Measurements from ENCODE around the gene SARDH.

Gene SARDH

DNA sequence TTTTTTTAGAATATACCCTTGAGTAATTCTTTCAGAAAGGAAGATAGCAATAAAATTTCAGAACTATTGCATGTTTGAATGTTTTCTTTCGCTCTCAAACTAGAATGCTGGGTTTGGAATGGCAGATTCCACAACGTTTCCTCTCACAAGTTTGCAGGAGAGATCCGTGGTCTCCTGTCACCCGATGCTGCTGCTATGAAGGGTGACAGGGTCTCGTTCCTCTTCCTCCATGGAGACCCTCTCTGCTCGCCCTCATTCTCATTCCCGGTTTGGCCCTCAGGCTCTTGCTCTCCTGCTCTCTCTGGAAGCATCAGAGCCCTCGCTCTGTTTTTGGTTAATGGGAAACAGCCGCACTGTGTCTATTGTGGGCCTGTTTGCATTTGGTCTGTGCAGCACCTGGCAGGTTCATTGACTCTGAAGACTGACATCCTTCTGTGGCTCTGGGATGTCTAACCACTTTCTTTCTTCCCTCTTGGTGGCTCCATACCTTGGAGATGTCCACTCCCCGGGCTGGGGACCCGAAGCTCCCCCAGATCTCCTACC lies 116.4 kb downstream of the SARDH start:
- DNase-seq, result no peak

DNA sequence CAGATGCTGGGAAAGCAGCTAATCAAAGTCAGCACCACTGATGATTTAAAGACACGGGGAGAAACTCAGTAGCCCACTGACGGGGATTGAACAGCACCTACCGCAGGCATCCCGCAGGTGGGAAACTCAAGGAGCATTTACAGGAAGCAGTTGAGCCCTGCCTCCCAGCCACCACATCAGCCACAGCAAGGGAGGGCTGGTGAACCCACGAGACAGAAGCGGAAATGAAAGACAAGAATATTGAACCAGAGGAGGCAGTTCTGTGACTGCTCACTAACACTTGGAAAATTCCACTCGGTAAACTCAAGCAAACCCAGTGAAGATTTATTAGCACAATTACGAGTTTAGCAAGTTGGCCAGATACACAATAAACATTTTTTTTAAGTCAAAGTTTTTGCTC lies 118.4 kb downstream of the SARDH start:
- DNase-seq, result peak in 2 of 4 experiments; percentile 14 to 40

DNA sequence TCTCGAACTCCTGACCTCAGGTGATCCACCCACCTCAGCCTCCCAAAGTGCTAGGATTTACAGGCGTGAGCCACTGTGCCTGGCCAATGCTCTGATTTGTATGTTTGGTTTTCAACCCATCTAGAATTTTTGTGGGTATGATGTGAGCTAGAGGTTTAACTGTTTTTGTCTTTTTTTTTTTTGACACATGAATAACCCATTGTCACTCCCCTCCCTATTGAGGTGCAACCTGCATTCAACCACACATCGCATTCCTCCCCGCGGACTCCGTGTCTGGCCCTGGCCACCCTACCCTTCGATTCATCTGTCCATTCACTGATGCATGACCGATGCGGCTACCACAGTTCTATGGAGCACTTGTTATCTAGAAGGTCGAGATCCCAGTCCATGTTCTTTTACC lies 119.4 kb downstream of the SARDH start:
- DNase-seq, result no peak

DNA sequence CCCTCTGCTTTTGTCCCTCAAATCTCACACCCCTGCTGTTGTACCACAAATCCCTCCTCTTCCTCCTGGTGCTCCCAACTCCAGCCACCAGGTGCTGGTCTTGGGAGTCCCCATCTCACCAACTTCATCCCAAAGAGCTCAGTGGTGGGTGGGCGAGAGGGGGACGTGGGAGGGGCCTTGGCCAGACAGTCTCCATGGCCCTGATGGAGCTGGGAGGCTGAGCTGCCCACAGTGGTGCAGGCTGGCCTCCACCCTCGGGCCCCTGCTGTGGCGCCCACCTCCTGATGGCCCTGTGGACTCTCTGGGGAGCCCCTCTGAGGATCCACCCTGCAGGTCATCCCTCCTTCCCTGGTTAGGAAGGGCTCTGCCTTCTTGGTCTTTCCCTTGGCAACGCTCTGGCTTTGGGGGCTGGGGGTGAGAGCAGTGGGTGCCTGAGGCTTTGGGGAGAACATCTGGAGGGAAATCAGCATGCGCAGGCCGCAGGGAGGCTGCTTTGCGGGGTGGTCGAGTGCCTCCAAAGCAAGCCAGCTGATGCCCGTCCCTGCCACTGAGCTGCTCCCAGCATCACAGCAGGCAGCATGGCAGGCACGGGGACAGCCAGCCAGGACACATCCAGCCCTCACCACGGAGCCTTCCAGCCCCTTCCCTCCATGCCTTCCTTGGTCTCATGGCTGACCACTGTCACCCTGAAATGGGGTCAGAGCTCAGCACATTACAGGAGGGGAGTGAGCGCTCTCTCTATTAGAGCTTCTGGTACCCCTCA lies 121.3 kb downstream of the SARDH start:
- DNase-seq, result no peak

DNA sequence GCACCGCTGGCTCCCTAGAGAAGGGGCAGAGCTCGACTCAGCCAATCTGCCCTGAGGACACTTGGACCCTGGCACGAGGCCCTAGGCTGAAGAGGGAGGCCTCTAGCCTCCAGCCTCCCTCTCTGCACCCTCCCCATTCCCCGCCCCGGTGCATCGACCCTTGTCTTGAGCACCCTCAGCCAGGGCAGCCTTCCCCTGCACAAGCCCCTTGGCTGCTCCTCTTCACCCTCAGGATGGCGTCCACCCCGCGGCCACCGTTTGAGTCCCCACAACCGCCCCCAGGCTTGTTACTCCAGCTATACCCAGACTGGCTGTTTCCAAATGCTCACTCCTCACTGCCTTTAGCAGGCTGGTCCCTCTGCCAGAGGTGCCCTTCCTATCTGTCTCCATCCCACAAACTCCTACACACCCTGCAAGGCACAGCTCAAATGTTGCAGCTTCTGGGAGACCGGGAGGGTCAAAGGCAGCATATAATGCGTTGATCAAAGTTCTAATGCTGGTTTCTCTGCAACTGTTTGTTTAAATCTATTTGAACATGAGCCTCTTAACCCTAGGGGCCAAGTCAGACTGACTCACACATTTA lies 122.5 kb downstream of the SARDH start:
- no peak for DNase-seq

DNA sequence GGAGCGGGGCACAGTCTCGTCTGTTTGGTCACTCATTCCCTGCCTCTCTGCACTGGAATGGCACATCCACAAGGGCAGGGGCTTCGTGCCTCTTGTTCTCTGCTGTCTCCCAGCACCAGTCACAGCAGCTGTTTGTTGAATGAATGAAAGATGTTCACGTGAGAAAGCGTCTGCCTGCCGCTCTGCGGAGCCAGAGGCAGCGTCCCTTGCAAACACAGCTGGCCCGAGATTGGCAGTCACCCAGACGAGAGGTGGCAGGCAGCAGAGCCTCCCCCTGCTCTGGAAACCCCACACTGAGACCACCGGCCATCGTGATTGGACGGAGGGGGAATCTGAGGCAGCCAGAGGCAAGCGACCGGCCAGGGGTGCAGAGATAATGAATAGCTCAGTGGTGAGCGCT lies 123.0 kb downstream of the SARDH start:
- no peak for DNase-seq

DNA sequence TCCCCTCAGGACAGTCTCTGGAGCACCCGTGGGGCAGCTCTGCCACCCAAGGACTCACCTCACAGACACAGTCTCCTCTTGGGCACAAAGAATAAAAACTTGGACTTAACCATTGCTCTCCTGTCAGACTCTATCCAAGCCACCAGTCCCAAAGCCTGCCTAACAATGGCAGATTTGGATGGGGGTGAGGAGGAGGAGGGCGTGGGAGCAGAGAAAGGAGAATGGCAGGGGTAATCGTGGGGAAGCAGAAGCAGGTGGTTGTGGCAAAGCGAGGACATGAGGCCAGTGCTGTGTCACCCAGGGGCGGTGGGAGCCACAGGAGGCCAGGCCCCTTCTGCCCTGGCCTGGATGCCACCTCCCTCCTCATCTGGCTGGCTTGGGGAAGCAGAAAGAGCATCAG lies 123.5 kb downstream of the SARDH start:
- no peak for DNase-seq

DNA sequence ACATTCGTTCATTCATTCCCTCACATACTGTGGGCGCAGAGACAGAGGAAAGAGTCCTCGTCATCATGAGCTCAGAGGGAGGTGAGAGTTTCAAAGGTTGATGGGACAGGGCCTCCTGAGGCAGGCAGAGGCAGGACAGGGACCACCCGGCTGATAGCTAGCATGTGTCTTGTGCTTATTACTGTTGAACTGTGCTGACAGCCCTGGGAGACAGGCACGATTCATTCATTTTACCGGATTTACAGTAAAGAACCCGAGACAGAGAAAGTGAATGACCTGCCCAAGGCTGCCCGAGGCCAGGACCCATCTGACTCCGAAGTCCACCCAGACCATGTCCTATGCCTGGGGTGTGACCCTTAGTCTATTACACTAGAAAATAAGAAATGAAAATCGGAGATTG lies 124.1 kb downstream of the SARDH start:
- DNase-seq, result no peak

All from activated naive CD4-positive, alpha-beta T cell (primary cell).